HG02623 (cell line): ENCODE measurements around the gene ARHGAP22.
"Not testable (repeated sequence)": the region's sequence is repeated elsewhere in the genome, so short reads cannot be mapped to it uniquely, and the experiment has no call there.

Source experiments
- ATAC-seq: cut with Tn5 transposase; IDR thresholded peaks from one replicate; pipeline ENCODE4 v1.9.1; 2021; ENCODE audit warnings: moderate library complexity; ENCODE audit not compliant: unreplicated experiment

ARHGAP22 gene

DNA sequence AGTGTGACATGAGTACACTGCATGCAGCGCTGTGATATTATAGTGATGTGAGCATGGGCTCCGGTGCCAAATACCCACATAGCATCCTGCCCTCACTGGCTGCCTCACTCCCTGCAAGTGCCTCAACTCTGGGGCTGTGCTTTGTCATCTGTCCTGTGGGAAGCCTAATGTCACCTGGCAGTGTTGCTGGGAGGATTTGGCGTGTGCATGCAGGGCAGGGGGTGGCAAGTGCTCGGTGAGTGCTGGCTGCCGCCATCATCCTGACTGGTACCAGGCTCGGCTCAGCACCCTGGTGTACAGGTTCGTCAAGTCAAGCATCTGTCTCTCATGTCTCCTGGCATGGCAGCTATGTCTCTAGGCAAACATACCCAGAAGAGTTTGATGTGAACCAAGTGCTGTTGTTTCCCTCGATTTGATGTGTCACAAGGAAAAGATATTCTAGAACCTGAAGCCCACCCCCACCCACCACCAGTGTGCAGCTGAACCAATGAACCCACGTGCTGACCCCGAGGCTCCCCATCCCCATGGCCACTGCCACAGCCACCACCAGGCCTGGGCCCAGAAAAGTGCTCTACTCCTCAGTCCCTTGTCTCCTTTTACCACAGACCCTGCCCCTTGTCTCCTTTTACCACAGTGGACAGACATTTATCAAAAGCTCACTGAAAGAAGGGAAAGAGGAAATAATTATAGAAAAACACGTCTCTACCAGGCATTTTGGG lies 162.6 kb downstream of the ARHGAP22 start:
- no peak for ATAC-seq

DNA sequence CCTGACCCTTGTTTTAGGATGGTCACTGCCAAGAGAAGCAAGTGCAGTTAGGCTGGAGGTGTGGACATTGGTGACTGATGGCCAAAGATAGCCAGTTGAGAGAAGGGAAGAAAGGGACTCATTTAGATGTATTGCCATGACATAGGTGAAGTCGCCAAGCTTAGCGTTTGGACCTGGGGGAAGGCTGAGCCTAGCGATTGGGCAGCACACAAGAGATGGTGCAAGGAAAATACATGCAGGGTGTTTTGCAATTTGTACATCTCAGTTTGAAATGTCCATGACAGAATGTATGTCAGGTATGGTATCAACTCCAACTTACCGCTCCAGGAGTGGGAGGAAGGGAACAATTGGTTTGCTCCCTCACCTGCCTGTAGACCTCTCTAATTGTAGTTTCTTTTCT lies 164.1 kb downstream of the ARHGAP22 start:
- ATAC-seq = no peak

DNA sequence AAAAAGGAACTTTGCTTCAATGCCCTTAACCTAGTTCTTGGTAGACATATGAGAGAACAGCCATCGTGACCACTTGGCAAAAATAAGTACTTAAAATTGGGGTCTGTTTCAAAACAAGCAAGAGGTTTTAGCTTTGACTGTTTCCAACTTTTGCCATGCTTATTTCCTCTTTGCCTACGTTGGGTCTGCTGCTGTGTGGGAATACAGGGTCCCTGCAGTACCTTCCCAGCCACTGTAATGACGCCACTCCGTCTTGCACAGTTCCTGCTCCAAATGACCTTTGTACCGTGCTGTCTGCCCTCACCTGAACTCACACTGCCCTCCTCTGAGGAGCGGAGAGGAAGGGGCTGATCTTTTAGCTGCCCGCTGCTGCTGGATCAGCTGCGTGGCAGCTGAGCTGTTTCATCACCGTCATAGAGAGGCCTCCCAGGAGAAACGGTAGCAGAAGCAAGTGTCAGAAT lies 165.3 kb downstream of the ARHGAP22 start:
- ATAC-seq = no peak

DNA sequence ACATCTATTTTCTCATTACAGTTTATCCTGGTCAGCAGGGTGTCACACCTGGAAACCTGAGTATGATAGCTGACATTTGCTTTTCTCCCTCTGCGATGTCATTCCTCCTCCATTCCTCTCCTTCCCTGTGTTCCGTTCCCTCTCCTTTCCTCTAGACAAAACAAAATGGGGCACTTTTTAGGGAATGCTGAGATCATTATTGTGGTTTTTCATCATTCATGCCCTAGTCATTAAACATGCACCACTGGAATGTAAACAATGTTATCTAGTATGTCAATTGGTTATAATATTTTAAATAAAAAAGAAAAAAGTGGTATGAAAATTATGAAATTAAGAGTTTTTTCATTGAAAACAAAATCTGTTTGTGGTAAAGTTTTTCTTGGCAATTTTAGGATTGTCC lies 165.8 kb downstream of the ARHGAP22 start:
- ATAC-seq = no peak

DNA sequence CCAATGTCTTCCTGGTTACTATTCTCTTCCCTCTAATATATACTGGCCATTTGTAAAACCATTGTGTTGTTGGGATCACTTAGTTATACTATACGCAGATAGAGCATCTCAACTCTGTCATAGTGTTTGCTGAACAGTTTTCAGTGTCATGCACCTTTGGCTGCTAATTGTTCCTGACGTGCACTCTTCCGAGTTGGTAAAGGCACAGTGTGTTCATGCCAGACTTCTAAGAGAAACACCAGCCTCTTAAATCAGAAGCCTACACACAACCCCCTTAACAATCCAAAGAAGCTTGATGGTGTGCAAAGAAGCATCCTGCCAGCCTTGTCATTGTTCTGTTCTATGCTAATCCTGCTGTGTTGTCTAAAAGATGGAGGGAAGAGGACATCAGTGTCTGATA lies 167.3 kb downstream of the ARHGAP22 start:
- ATAC-seq = no peak

DNA sequence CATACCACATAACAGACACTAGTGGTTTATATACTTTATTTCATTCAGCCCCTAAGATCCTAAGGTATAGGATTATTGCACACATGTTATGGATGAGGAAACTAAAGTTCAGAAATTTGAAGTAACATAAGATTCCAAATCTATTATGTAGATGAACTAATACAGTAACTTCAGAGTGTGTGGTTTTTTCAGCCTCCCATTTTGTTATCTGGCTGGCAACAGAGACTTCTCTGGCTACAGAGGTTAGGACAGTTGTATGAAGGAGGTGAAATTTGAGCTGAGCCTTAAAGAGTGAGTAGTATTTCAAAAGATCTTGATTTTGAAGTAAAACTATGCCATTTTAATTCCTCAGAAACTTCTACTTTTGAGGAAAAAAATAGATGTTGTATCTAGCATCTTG lies 173.0 kb downstream of the ARHGAP22 start:
- no peak for ATAC-seq

DNA sequence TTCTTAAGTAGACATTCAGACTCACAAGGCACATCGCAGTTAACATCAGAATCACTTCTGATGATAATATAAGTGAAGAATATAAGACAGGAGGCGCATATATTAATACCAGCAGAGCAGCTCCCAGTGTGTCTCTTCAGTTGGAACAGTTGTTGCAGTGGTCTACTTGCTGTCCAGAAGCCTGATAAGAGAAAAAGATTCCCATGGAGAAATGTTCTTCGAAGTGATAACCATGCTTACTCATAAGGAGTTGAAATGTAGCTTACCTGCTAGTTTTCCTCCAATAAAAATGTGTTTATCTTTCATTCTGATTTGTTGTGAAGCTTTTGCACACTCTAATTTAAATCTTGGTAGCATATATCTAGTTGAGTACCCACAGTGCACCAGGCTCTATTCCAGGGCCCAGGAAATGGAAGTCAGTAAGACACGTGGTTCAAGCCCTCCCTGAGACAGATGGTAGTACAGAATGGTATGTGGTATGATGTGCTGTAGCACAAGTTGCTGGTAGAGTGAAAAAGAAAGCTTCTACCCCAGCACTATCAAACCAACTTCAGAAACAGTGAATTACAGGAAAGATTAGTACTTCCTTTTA lies 174.4 kb downstream of the ARHGAP22 start:
- no peak for ATAC-seq

DNA sequence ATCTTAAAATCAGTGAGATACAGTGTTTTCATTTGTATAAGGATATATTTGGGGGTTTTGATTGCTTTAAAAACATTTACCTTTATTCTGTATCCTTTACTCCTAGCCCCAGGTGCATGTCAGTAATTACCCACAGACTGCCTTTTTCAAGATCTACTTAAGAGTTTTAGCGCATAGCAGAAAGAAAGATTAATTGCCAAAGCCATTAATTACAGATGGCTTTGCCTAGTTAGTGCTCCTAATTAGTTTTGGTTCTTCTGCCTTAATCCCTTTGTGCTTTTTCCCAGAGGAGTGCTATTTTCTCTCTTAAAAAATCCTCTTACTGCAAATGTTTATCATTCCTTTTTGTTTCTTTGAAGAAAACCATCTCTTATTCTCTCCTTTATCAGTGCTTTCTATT lies 175.6 kb downstream of the ARHGAP22 start:
- ATAC-seq = no peak

DNA sequence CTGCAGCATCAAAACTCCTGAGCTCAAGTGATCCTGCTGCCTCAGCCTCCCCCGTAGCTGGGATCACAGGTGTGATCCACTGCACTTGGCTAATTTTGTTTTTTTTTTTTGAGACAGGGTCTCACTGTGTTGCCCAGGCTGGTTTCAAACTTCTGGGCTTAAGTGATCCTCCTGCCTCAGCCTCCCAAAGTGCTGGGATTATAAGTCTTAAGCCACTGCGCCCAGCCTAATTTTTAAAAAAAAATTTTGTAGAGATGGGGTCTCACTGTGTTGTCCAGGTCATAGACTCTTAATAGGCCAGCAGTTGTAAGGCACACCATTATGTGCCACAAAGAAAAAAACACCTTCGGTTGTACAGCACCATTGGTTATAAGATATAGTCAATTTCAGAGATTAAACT lies 176.0 kb downstream of the ARHGAP22 start:
- no peak for ATAC-seq

DNA sequence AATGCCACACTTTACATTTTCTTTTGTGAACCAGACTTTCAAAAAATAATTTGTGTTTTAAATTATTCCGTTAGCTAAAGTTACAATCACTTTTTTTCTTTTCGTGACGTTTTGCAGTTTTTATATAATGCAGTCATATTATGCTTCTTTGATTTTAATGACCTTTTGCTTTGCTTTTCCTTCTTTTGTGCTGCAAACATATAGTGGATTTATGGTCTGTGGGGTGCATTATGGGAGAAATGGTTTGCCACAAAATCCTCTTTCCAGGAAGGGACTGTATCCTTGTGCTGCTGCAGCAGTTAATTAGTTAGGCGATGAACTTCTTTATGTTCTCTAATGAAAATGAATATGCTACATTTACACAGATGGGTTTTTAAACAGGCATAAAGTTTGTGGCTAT lies 181.0 kb downstream of the ARHGAP22 start:
- ATAC-seq = no peak

DNA sequence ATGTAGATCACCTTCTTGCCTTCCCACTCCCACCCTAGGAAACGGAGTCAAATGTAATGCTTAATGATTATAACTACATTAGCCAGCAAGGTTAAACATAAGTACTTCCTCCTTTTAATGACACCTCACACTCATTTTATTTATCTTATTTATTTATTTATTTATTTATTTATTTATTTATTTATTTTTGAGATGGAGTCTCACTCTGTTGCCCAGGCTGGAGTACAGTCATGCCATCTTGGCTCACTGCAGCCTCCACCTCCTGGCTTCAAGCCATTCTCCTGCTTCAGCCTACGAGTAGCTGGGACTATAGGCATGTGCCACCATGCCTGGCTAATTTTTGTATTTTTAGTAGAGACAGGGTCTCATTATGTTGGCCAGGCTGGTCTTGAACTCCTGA lies 183.0 kb downstream of the ARHGAP22 start:
- ATAC-seq = not testable (repeated sequence)

DNA sequence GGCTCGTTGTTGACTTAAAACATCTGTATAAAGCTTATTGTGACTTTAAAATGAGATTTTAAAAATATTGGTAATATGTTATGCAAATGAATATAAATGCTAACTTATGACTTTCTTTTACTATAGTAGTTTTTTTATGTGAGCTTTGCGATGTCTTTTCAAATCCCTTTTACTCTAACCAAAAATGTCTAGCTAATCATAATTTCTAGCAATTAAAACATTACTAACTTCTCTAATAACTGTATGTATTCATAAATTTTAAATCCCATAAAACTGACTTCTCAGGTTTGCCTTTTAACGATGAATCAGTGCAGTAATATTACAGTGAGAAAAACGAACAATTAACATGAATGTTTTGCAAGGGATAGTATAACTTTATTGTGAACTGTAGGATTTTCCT lies 185.2 kb downstream of the ARHGAP22 start:
- no peak for ATAC-seq

DNA sequence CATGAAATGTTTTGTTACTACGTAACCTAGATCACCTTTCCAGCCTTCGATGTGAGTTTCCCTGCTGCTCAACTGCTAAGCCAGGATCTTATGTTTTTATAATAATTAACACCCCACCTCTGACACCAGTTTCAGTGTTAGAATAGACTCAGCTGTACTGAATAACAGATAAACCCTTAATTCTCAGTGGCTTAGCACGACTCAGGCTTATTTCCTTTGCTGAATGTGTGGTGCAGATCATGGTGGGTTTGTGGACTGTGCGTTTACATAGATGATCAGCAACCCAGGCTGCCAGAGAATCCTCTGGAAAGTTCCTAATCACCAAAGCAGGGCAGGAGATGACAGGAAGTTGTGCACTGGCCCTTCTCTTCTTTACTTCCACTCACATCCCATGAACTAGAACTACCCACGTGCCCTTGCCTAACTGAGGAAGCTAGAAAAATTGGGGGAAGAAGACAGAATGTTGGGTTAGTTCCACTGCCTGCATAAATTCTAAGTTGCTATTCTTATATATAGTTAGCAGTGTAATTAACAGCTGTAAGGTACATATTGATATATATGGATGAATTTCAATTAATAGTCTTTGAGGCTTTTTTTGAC lies 186.6 kb downstream of the ARHGAP22 start:
- no peak for ATAC-seq

DNA sequence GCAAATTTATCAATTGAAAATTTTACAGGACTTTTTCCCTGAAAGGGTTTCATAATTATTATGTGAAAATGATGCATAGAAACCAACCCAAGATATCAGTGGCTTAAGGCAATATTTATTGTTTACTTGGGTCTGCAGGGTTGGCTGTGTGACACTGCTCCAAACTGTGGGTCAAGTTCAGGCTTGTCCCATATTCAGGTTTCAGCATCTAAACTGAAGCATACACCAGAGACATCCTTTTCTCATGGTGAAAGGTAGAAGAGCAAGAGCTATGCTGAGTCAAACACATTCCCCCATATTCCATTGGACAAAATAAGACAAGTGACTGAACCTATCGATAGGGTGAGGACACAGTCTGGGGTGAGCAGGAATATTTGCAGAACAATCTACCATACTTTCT lies 187.5 kb downstream of the ARHGAP22 start:
- ATAC-seq = no peak

DNA sequence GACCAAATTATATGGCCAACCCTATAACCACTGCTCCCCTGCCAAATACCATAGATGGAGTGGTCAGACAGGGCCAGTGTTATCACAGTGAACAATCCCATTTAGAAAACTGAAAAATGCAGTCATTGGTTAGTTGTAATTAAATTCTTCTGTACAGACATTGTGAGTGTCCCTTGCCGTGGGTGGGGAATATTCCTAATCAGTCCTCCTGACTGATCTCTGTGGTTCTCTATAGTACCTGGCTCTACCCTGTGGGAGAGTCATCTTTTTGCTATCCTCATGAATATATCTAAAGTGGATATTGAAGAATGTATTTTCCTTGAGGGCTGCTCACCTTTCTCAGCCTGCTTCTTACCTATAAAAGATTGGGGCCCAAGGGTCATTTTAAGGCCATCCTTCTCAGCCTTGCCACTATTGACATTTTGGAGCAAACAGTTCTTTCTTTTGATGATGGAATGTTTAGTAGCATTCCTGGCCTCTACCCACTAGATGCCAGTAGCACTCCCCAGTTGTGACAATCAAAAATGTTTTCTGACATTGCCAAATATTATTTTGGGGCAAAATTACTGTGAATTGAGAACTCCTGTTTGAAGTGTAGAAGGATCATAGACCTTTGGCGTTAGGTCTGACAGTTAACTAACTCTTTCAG lies 188.2 kb downstream of the ARHGAP22 start:
- no peak for ATAC-seq

DNA sequence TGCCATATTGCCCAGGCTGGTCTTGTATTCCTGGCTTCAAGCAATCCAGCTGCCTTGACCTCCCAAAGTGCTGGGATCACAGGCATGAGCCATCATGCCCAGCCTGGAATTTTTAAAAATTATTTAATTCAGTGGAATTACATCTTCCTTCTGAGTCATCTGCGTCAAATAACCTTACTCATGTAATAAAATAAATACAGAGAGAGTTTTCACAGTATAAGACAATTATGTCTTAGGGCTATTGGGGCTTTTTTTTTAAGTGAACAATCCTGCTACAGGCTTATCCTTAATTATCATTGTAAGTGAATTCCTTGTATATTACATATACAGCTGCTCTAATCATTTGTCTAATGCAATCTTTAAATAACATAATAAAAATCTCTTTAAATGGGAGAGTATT lies 190.1 kb downstream of the ARHGAP22 start:
- ATAC-seq = no peak

DNA sequence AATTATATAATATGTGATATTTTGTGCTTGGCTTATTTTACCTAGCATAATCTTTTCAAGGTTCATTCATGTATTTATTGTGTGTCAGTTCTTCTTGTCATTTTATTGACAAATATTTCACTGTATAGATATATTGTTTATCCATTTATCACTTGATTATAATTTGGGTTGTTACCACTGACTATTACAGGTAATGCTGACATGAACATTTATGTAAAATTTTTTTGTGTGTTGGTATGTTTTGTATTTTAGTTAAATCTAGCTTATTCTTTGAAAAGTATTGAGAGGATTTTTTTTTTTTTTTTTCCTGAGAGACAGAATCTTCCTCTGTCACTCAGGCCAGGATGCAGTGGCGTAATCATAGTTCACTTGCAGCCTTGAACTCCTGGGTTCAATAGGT lies 190.7 kb downstream of the ARHGAP22 start:
- ATAC-seq = no peak

DNA sequence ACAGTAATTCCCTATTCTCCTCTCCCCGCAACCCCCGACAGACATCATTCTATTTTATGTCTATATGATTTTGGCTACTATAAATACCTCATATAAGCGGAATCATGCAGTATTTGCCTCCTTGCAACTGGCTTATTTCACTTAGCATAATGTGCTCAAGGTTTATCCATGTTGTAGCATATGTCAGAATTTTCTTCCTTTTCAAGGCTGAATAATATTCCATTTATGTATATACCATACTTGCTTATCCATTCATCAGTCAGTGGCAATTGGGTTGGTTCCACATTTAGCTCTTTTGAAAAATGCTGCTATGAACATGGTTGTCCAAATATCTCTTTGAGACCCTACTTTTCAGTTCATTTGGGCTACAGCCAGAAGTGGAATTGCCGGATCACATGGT lies 191.9 kb downstream of the ARHGAP22 start:
- no peak for ATAC-seq

DNA sequence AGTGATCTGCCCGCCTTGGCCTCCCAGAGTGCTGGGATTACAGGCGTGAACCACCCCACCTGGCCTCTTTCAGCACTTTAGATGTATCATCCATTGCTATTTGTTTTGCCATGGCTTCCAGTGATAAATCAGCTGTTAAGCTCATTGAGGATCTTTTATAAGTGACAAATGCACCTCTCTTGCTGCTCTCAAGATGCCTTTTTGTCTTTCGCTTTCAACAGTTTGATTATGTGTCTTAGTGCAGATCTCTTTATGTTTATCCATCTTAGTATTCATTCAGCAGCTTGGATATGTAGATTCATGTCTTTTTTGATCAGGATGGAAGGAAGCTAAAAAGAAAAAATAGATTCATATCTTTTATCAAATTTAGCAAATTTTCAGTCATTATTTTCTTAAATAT lies 192.8 kb downstream of the ARHGAP22 start:
- ATAC-seq = no peak

DNA sequence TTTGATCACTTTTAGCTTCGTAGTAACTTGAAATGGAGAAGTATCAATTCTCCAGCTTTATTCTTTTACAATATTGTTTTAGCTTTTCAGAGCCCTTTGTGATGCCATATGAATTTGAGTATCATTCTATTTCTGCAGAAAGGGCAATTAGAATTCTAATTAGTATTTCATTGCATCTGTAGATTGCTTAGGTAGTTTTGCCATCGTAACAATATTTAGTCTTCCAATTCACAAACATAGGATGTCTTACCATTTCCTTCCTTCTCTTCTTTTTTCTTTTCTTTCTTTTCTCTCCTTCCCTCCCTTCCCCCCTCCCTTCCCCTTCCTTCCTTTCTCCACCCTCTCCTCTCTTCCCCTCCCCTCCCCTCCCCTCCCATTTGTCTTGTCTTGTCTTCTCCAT lies 193.4 kb downstream of the ARHGAP22 start:
- ATAC-seq = no peak

DNA sequence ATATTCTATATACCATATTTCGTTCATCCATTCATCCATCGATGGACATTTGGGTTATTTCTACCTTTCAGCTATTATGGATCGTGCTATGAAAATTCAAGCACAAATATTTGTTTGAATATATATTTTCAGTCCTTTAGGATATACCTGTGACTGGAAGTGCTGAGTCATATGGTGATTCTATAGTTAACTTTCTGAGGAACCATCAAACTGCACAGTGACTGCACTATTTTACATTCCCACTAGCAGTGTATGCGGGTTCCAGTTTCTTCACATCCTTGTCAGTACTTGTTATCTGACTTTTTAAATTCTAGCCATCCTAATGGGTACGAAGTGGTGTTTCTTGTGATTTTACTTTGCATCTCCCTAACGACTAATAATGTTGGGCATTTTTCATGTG lies 194.4 kb downstream of the ARHGAP22 start:
- ATAC-seq = no peak

DNA sequence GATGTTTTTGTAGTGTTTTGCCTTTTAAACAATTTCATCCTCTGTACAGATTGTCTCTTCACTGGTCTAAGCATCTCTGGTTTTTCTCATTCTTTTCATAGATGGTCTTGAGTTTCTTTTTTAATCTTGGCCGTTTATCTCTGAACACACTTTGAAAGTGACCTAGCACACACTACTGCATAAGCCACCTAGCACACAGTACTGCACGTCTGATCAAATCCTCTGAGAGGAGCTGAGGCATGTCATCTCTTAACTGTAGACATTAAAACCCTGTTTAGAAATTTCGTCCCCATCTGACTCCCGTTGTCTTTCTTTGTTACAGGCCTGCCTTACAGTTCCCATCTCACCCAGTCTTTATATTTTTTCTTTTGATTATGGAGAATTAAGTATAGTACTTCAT lies 198.2 kb downstream of the ARHGAP22 start:
- ATAC-seq = no peak
